ENCODE measurements around the gene ADRA2B.

The ADRA2B gene

GRCh38 chr2:96106991-96107707 lies 9.2 kb downstream of the ADRA2B start:
- H3K4me3 ChIP-seq (ENCODE audit: low read depth, low read length), result no peak overlapping the region
- in situ Hi-C loops (cut with HindIII; ENCODE audit: low sequenced_read_pairs), result no loop called here
- no peak for DNase-seq (ENCODE audit: low read depth, low spot score)
- TF ChIP-seq CTCF (IDR thresholded peaks at IDR 0.05; ENCODE audit: low read depth, low read length), result no peak

- in situ Hi-C loops (cut with HindIII; ENCODE audit: low sequenced_read_pairs), result no loop called here
- no peak for DNase-seq (ENCODE audit: low read depth, low spot score)
- no peak for TF ChIP-seq CTCF (IDR thresholded peaks at IDR 0.05; ENCODE audit: low read depth, low read length)
- H3K4me3 ChIP-seq (ENCODE audit: low read depth, low read length), result no peak overlapping the region
Observed at GRCh38 chr2:96105994-96106715, 10.2 kb downstream of the ADRA2B start.

DNA sequence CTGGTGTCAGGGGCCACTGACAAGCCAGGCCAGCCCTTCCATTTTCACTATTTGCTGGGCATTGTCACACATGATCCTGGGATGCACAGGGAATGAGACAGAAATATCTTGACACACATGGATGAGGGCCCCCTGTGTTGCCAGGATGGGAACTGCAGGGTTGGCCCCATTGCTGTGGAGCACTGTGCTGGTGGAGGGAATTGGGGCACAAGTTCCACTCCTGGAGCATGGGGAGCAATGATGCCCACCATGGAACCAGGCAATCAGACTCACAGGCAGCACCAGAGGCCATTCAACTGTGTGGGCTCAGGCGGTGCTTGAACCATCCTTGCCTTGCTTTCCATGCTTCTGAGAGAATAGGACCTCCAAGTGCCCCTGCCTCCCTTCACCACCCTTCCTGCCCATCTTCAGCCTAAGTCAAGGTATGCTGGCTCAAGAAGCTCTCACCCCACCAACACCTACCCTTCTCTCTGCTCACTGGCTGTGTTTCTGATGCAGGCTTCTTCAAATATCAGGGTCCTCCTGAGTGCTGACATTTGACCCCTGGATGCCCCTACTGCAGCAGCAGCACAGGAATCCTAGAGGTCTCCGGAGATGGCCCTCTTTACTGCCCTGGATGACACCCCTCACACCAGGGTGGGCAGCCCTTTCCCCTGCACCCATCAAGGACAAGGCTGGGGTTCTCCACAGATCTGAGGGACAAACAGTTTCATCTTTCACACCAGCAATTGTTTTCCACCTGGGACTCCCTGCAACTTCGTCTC lies 11.0 kb downstream of the ADRA2B start:
- in situ Hi-C loops (cut with HindIII; ENCODE audit: low sequenced_read_pairs), result no loop called here
- no peak for TF ChIP-seq CTCF (IDR thresholded peaks at IDR 0.05; ENCODE audit: low read depth, low read length)
- no peak for DNase-seq (ENCODE audit: low read depth, low spot score)
- H3K4me3 ChIP-seq (ENCODE audit: low read depth, low read length), result no peak overlapping the region

DNA sequence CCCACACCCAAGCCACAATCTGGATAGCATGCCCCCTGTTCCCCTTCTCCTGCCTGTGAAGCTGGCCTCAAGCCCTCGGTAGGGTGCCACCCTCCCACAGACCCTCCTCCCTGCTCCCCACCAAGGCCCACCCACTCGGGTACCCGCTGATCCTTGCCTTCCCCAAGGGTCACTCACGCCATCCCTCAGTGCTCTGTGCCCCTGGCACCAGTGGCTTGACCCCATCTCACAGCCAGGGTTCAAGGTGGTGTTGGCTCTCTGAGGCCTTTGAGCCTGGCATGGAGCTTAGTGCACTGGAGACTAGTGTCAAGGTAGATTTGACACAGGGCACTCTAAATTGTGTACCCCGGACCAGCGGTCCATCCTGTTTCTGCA lies 11.9 kb downstream of the ADRA2B start:
- H3K4me3 ChIP-seq (ENCODE audit: low read depth, low read length), result no peak overlapping the region
- in situ Hi-C loops (cut with HindIII; ENCODE audit: low sequenced_read_pairs), result no loop called here
- no peak for TF ChIP-seq CTCF (IDR thresholded peaks at IDR 0.05; ENCODE audit: low read depth, low read length)
- no peak for DNase-seq (ENCODE audit: low read depth, low spot score)

DNA sequence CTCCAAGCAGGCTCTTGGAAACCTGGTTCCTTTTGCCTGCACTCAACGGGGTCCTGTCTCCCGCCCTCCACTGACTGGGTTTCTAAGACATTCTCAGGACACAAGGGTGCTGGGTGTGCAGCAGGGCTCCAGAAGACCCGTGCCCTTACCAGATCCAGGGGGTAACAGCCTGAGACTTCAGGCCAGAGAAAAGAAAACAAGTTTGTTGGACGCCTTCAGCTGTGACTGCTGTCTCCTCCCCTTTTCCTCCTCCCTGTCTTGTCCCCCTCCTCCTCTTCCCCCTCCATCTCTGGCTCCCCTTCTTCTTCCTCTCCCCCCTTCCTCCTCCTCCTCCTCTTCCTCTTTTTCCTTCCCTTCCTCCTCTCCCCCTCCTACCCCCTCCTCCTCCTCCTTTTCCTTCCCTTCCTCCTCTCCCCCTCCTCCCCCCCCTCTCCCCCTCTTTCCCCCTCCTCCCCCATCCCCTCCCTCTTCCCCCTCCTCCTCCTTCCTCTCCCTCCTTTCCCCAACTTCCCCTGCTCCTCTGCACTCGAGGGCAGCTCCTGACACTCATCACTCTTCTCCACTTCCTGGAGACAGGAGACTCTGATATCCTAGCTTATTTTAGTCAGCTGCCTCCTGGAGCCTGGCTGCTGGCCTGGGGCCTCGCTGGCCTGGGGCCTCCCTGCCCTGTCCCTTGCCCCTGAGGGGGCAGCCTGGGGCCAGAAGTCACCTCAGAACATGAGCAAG lies 12.4 kb downstream of the ADRA2B start:
- no peak for DNase-seq (ENCODE audit: low read depth, low spot score)
- H3K4me3 ChIP-seq (ENCODE audit: low read depth, low read length), result no peak overlapping the region
- in situ Hi-C loops (cut with HindIII; ENCODE audit: low sequenced_read_pairs), result no loop called here
- no peak for TF ChIP-seq CTCF (IDR thresholded peaks at IDR 0.05; ENCODE audit: low read depth, low read length)

GRCh38 chr2:96103187-96103601 lies 13.2 kb downstream of the ADRA2B start:
- in situ Hi-C loops (cut with HindIII; ENCODE audit: low sequenced_read_pairs), result no loop called here
- no peak for TF ChIP-seq CTCF (IDR thresholded peaks at IDR 0.05; ENCODE audit: low read depth, low read length)
- H3K4me3 ChIP-seq (ENCODE audit: low read depth, low read length), result no peak overlapping the region
- DNase-seq (ENCODE audit: low read depth, low spot score), result no peak
